HG03135 (cell line): Measurements from ENCODE around the gene USP21.

Source experiments
- ATAC-seq: cut with Tn5 transposase; IDR thresholded peaks from one replicate; pipeline ENCODE4 v1.9.1; 2021; ENCODE audit warnings: mild to moderate bottlenecking, moderate library complexity; ENCODE audit not compliant: unreplicated experiment

Gene USP21

GRCh38 chr1:161190962-161191521, 31.7 kb downstream of the USP21 start:
- ATAC-seq = no peak

DNA sequence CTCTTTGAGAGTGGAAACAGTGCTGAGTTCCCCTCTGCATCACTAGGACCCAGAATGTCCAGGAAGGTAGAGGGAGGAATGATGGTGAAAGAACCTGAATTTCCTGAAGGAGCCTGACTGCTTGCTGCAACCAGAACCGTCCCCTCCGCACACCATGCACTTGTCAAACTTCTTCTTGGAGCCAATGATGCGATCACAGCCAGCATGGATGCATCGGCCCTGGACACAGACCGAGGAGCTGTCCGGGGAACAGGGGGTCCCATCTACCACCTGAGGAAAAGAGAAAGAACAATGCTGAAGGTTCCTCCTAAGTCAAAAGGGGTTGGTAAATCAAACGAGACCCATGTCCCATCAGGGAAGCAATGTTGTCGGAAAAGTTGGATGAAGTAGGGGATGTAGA, 32.7 kb downstream of the USP21 start:
- ATAC-seq = no peak

DNA sequence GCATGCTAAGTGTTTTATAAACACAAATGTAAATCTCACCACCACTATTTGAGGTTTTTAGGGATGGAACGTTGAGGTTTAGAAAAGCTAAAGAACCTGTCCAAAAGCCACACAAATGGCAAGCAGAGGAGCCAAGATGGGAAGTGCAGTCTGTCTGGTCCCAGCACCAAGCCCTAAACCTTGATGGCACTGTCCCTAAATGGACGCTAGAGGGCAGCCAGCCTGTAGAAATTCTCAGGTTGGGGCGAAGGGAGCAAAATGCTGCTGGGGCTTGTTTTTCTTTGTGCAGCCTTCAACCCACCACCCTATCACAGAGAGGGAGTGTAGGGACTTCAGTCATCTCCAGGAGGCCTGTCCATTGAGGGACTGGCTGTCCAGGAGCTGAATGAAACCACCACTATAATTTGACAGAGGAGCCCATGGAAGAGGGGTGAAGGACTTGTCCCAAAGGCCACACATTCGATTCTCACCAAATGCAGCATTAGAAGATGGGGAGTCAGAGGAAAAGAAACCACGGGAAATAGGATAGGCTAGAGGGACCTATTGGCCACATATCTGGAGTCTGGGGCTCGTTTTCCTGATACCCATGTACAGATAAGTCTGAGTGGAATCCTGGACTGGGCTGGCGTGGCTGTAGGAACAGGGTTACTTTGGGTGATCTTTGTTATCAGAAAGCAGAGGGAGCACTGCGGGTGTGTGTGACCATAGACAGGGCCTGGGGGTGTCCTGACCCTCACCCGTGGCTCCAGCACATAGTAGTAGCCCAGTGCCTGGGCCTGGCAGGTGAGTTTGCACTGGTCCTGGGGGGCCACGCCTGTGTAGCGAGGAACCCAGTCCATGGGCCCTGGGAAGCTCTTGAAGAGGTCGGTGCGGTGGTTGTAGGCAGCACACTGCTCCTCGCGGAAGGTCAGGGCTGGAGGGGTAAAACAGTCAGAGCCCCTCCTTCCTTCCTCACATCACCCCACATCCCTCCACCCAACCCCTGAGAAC, 33.5 kb downstream of the USP21 start:
- ATAC-seq = no peak

DNA sequence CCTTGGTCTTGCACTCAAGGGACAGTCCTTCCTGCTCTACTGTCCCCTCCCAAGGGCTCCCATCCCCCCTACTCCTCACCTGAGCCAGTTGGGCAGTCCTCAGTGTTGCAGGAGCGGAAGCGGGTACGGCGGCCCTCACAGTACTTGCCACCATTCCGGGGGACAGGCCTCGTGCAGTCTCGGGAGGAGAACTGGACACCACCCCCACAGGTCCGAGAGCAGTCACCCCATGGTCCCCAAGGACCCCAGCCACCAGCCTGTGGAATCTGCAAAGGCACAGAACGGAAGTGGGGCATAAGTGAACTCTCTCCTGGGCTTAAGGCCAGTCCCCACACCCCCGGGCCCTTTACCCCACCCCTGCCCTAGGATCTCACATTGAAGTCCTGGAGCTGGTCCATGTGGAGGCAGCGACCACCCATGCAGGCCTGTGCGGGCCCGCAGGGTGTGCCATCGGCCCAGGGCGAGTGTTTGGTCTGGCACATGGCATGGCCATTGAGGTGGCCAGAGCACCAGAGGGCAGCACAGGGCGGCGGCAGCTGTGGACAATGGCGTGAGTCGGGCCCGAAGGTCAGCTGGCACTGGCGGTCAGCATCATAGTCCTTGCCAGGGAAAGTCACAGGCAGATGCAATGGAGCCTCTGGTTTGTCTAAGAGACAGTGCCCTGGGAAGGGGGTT, 34.4 kb downstream of the USP21 start:
- ATAC-seq = no peak

DNA sequence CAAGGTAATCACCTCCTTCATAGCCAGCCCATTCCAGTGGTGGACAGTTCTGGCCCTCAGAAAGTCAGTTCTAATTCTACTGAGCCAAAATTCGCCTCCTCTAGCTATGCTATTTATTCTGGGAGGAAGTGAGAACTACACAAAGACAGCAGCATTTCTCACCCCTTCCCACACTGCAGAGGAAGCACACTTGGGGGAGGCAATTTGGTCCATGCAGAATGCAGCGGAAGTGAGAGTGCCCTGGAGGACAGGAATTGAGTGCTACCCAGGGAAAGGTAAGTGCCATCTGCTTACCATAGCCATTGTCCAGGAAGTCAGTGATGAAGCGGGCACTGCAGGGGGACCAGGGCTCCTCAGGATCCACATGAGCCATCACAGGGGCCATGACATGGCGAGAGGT, 35.9 kb downstream of the USP21 start:
- ATAC-seq = no peak

DNA sequence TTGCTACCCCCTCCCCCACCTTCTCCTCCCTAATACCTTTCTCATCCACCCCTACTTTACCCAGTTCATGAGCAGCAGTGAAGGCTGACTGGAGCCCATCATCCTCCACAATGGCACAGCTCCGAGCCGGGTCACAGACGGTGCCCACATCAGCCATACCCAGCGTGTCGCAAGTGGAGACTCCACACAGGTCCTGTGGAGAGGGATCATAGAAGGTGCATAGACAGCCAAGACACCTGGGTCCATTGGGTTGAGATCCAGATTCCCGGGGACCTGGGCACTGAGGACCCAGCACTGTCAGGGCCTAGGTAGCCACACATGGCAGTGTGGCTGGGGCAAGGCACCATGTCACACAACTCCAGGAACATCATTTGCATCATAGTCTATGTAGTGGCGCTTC, 36.8 kb downstream of the USP21 start:
- no peak for ATAC-seq

- ATAC-seq = no peak
Observed at GRCh38 chr1:161196521-161197451, 37.5 kb downstream of the USP21 start.

GRCh38 chr1:161197560-161198193, 38.4 kb downstream of the USP21 start:
- no peak for ATAC-seq

- ATAC-seq = no peak
Observed at GRCh38 chr1:161198194-161198896, 39.0 kb downstream of the USP21 start.

GRCh38 chr1:161198897-161199431, 39.7 kb downstream of the USP21 start, which contains the start of gene ADAMTS4:
ADAMTS4 (minus strand) TSS chr1:161199054; CDS start chr1:161198627, 427 bp downstream.
- no peak for ATAC-seq

DNA sequence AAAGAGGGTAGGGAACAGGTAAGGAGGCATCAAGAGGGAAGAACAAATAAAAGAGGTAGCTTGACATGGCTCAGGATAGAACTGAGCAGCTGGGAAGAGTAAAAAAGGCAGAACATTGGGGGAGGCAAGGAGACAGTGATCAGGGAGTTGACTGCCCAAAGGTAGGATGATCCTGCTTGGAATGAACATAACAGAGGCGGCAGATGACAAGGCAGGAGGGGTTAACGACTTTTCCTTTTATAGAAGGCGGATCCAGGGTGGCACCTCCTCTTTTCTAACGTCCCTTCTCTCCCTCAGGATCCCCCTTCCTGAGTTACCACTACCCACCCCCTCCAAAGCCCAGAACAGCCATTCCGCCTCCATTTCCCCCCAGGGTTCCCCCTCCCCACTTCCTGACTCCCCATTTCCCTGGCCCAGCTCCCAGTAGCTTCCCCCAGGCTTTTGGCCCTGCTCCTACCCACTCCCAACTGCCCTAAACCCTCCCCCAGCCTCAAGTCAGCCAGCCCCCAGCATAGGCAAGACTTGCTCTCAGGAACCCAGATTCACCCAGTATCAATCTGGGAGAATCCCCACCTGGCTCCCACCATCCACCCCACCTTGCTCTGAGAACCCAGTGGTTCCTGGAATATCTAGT, 40.3 kb downstream of the USP21 start:
- no peak for ATAC-seq

DNA sequence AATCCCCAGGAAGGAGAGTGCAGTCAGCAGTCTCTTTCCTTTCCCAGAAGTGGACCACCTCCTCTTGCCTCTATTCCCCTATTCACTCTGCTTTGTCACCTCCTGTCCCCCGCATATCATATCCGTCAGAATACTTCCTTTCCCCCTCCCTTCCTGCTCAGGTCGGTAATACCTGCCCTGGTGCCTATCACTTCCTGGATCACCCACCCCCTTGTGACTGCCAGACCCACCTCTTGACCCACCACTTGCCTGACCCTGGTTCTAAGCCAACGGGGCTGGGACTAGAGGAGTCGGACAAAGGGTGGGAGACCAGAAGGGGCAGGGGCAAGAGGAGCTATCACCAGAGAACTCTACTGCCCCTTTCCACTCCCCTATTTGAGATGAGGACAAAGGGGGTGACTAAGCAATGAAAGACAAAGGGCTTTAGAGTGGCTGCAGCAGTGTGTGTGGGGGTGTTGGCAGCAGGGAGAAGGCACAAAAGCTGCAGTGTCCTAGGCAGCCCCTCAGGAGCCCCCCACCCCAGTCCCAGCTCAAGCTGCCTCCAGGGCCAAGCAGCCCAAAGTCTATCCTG, 41.2 kb downstream of the USP21 start:
- ATAC-seq = no peak

DNA sequence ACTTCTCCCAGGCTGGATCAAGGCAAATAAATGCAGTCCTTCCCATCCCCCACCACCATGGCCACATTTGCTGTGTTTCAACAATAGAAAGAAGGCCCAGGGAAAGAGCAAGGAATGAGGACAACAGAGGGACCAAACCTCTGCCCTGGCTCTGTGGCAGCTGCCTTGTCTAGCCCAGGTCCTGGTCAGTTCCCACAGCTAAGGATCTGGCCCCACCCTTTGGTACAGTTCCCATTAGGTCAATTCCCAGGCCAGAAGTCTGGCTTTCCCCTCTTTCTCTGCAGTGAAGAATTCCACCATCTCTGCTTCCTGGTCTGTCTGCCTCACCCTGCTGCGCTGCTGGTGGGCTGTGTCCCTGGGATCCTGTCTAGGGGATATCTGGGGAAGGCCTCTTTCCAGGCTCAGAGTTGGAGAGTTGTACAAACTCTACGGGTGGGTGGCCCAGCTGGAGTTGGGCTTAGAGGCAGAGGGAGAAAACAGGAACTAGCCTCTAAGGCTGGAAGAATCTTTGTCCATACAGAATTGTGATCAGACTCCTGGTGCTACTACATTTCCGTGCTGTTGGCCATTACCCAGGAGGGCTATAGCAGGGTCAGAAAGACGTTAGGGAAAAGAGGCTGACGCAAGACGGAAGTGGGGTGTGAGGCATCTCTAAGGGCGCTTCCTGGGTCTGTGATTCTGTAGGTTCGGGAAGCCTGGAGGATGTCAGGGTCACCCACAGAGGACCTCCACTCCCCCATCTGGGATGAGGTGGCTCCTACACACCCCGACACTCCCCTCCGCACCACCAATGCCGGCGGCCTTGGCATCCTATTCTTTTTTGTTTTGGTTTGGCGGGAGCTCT, 41.9 kb downstream of the USP21 start:
- ATAC-seq = no peak

DNA sequence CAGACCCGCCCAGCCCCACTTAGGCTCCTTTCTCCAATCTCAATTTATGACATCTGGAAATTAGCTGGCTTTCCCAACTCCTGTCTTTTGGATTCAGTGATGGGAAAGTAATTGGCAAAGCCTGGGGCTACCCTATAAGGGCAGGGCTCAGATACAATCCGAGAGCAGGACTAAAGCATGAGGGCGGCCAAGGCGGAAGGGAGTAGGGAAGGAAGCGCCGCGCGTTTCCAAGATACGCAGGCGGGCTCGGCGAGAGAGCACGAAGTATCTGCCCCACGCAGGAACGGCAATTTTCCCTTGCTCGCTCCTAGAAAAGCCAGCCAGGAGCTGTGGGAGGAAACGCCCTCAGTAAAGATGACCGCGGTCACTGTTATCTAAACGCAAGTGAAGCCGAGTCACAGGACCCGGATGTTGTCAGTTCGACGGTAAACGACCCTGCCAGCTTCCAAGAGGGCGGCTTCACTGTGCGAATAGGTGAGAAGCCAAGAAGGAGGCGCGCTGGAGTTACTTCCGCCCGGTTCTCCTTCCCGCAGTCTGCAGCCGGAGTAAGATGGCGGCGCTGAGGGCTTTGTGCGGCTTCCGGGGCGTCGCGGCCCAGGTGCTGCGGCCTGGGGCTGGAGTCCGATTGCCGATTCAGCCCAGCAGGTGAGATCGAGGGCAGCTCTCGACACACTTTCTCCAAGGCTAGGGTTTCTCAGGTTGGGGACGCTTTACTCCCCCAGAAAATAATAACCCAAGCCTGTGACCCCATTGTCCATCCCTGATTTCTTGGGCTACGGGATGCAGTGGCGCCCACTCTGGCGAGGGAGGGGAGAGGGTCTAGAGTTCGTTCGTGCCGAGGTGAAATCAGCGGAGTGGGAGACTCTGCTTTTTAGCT, 42.8 kb downstream of the USP21 start, which contains the start of gene NDUFS2:
Gene NDUFS2, plus strand, starts transcription at position 532 of the 877 bp plus-strand sequence. Its CDS starts 19 bp downstream, at position 551.
- ATAC-seq = peak; percentile 97

DNA sequence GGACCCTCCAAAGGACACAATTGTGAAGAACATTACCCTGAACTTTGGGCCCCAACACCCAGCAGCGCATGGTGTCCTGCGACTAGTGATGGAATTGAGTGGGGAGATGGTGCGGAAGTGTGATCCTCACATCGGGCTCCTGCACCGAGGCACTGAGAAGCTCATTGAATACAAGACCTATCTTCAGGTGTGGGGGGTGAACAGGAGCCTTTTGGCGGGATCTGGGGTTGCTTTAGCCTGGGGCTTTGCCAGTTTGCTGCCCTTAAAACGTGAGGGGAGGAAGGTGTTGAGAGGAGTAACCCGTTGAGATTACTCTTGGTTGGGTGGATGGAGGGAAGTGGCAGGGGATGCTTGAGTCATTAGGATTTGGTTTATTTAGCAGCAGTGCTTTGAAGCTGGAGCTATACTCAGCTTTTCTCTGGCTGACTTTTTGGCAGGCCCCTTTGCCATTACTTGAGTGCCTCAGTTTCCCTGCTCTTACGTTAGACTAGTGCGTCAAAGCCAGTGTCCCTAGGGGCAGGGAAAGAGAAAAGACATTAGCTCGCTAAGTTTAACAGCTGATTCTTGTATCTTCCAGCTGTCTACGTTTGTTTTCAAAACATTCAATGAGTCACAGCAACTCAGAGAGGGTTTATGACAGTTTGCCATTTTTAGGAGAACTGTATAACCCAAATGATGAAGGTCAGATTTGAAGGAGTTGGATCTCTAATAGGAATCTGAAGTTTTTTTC, 47.3 kb downstream of the USP21 start:
- no peak for ATAC-seq

GRCh38 chr1:161207173-161207572, 47.9 kb downstream of the USP21 start:
- ATAC-seq = no peak
